K562 (cell line): ENCODE results near the gene RGS17. TPM values are rescaled to one million over a fixed set of nuclear protein-coding genes. Genes with fewer than 3 reads are reported as not detected.

ENCODE experiments used
- DNMT1 ChIP-seq: fragments of 450-650 bp; IDR thresholded peaks from 2 replicates; pipeline ENCODE4 v1.6.1; 2016; ENCODE audit warnings: antibody characterized with exemption, mild to moderate bottlenecking
- ELF1 ChIP-seq: fragments of 200-800 bp; sonication (Bioruptor generic); IDR thresholded peaks from 2 replicates; pipeline ENCODE4 v1.6.1; 2016; ENCODE audit warnings: missing genetic modification characterization, missing compliant biosample characterization
- JUN ChIP-seq, 2 experiments: sonication (generic) in 1 of 2; formaldehyde crosslinking in 1 of 2; IDR thresholded peaks; 2 replicates each; pipeline versions ENCODE4 v1.6.1 to v1.8.0; 2012 to 2022; ENCODE audit warnings: borderline replicate concordance in 2 of 2, mild to moderate bottlenecking in 2 of 2, improper control_type of control experiment in 1 of 2, low read depth in 1 of 2, low read length in 1 of 2, missing genetic modification reagents in 1 of 2
- NCOA6 ChIP-seq: fragments of 450-650 bp; IDR thresholded peaks from 2 replicates; pipeline ENCODE4 v1.6.1; 2017; ENCODE audit warnings: mild to moderate bottlenecking
- NR4A1 ChIP-seq, 2 experiments: fragments of 250-450 bp in 1 of 2; fragments of 450-650 bp in 1 of 2; sonication (Bioruptor Pico) in 1 of 2; IDR thresholded peaks; 2 replicates each; pipeline versions ENCODE4 v1.4.0 to v1.6.1; 2016 to 2020; ENCODE audit warnings: mild to moderate bottlenecking in 2 of 2, missing compliant biosample characterization in 1 of 2, missing genetic modification characterization in 1 of 2, moderate library complexity in 1 of 2
- POLR2AphosphoS2 ChIP-seq: IDR thresholded peaks from 2 replicates; pipeline ENCODE4 v1.6.1; 2012; ENCODE audit warnings: low read length, improper control_type of control experiment
- SAFB2 ChIP-seq: fragments of 200-400 bp; formaldehyde crosslinking; IDR thresholded peaks from 2 replicates; pipeline ENCODE4 v1.6.1; 2018; ENCODE audit warnings: borderline replicate concordance, low read length, low read depth, moderate library complexity; ENCODE audit not compliant: severe bottlenecking
- TCF7L2 ChIP-seq: fragments of 150-350 bp; IDR thresholded peaks from 2 replicates; pipeline ENCODE4 v1.6.1; 2016; ENCODE audit warnings: low read depth, mild to moderate bottlenecking, low read length, moderate library complexity
- ZNF124 ChIP-seq: sonication (generic); formaldehyde crosslinking; IDR thresholded peaks from 2 replicates; pipeline ENCODE4 v1.8.1; 2022; ENCODE audit warnings: missing genetic modification reagents
- ZNF57 ChIP-seq: fragments of 450-650 bp; formaldehyde crosslinking; IDR thresholded peaks from 2 replicates; pipeline ENCODE4 v1.4.0; 2020; ENCODE audit warnings: mild to moderate bottlenecking, moderate library complexity
- polyA plus RNA-seq, 8 experiments: library from polyadenylated mRNA; depleted of rRNA in 4 of 8; stranded (reverse) in 5 of 8; unstranded in 3 of 8; fragments of >200 nt; fragmentation: Nextera tagmentation in 2 of 8; fragmentation: Illumina TruSeq in 1 of 8; extraction: Ambion mirVana in 2 of 8; extraction: Trizol in 1 of 8; gene quantifications; 2 replicates each; pipeline versions ENCODE4 v1.2.1 to v1.2.3, GENCODE V29; 2011 to 2014; ENCODE audit warnings: inconsistent platforms in 1 of 8, missing spikeins in 1 of 8
- total RNA-seq, 7 experiments: library from RNA; depleted of rRNA in 6 of 7; stranded (reverse); fragments of >200 nt in 6 of 7; fragmentation: Illumina TruSeq in 2 of 7; extraction: Trizol in 2 of 7; gene quantifications; 2 replicates each; pipeline versions ENCODE4 v1.2.1 to v1.2.3, GENCODE V29; 2011 to 2021; ENCODE audit warnings: low replicate concordance in 1 of 7
- TF ChIP-seq, protein P1 (sequence below): IDR thresholded peaks from 2 replicates; pipeline ENCODE4 v1.6.1; 2011; ENCODE audit warnings: borderline replicate concordance, low read depth, mild to moderate bottlenecking, moderate library complexity, low read length; ENCODE audit not compliant: insufficient read depth, poor library complexity, severe bottlenecking
- TF ChIP-seq, protein P2 (sequence below): fragments of 450-650 bp; IDR thresholded peaks from 2 replicates; pipeline ENCODE4 v1.6.1; 2016; ENCODE audit warnings: borderline replicate concordance
- TF ChIP-seq, protein P3 (sequence below): fragments of 250-450 bp; sonication (Bioruptor Pico); IDR thresholded peaks from 2 replicates; pipeline ENCODE4 v1.5.0; 2021
- TF ChIP-seq, protein P4 (sequence below): fragments of 250-450 bp; sonication (Bioruptor Pico); IDR thresholded peaks from 2 replicates; pipeline ENCODE4 v1.4.0; 2020; ENCODE audit warnings: mild to moderate bottlenecking, moderate library complexity

The RGS17 gene
- total and polyA plus RNA-seq, 9 of the 15 experiments (the other 6 are each of a cell fraction or from before 2014, with no cell fraction given): 0.01 to 0.14 (median 0.08) TPM; not detected in 6

DNA sequence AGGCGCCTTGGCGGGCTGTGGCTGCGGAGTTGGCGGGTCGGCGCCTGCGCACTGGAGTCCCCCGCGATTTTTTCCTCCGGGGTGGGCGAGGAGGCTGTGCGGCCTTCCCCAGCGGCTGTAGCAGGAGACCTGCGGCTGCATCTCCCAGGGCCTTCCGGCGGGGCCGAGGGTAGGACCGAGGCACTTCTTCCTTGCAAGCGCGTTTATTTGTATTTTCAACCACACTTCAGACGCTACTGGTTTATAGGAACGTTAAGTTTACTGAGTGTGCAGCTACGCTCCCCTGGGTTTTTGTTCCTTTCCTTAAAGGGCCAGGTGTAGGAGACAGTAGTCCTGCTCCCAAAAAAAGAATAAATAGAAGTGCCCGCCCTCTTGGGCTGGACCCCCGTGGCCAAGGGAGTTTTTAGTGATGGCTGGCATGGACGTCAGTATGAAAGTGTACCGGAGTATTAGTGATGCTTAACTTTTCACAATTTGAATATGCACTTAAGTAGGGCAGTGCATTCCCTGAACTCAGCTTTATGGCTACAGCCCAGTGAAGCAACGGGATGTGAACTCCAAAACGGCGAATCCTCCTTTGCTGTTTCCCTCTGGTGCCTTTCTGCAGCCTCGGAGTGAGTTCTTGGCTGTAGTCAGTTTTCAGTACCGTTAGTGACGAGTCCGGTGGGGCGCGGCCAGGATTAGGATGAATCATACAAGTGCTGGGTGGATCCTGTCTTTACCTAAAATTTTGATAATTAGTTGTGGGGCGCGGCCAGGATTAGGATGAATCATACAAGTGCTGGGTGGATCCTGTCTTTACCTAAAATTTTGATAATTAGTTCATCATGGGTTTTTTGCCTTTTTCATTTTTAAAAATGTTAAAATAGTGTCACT, 147.2 kb downstream of the RGS17 start (continued):
- TF ChIP-seq, protein P1, sequence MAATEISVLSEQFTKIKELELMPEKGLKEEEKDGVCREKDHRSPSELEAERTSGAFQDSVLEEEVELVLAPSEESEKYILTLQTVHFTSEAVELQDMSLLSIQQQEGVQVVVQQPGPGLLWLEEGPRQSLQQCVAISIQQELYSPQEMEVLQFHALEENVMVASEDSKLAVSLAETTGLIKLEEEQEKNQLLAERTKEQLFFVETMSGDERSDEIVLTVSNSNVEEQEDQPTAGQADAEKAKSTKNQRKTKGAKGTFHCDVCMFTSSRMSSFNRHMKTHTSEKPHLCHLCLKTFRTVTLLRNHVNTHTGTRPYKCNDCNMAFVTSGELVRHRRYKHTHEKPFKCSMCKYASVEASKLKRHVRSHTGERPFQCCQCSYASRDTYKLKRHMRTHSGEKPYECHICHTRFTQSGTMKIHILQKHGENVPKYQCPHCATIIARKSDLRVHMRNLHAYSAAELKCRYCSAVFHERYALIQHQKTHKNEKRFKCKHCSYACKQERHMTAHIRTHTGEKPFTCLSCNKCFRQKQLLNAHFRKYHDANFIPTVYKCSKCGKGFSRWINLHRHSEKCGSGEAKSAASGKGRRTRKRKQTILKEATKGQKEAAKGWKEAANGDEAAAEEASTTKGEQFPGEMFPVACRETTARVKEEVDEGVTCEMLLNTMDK: no peak
- TF ChIP-seq, protein P2, sequence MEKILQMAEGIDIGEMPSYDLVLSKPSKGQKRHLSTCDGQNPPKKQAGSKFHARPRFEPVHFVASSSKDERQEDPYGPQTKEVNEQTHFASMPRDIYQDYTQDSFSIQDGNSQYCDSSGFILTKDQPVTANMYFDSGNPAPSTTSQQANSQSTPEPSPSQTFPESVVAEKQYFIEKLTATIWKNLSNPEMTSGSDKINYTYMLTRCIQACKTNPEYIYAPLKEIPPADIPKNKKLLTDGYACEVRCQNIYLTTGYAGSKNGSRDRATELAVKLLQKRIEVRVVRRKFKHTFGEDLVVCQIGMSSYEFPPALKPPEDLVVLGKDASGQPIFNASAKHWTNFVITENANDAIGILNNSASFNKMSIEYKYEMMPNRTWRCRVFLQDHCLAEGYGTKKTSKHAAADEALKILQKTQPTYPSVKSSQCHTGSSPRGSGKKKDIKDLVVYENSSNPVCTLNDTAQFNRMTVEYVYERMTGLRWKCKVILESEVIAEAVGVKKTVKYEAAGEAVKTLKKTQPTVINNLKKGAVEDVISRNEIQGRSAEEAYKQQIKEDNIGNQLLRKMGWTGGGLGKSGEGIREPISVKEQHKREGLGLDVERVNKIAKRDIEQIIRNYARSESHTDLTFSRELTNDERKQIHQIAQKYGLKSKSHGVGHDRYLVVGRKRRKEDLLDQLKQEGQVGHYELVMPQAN: no peak
- TF ChIP-seq ZNF124 (CRISPR knock-in tag) (no peak), DNMT1 (no peak), ELF1 (tag) (peak; percentile 3; the same call in 1 of the 2 replicates), POLR2AphosphoS2 (0 out of 2 replicates have a peak, but pooled peaks have one; percentile 33), TCF7L2 (no peak), JUN (IDR thresholded peaks at IDR 0.05; ENCODE audit: borderline replicate concordance, low read depth, low read length) (peak; percentile 60; the same call in 1 of the 2 replicates), JUN (CRISPR knock-in tag; IDR thresholded peaks at IDR 0.05; ENCODE audit: borderline replicate concordance) (no peak; the same call in 1 of the 2 replicates), ZNF57 (CRISPR knock-in tag) (no peak), NCOA6 (no peak), NR4A1 (CRISPR knock-in tag; IDR thresholded peaks at IDR 0.05) (no peak), NR4A1 (tag; IDR thresholded peaks at IDR 0.05) (no peak), SAFB2 (no peak)
- TF ChIP-seq, protein P3, sequence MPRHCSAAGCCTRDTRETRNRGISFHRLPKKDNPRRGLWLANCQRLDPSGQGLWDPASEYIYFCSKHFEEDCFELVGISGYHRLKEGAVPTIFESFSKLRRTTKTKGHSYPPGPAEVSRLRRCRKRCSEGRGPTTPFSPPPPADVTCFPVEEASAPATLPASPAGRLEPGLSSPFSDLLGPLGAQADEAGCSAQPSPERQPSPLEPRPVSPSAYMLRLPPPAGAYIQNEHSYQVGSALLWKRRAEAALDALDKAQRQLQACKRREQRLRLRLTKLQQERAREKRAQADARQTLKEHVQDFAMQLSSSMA (CRISPR knock-in tag): no peak
- TF ChIP-seq, protein P4, sequence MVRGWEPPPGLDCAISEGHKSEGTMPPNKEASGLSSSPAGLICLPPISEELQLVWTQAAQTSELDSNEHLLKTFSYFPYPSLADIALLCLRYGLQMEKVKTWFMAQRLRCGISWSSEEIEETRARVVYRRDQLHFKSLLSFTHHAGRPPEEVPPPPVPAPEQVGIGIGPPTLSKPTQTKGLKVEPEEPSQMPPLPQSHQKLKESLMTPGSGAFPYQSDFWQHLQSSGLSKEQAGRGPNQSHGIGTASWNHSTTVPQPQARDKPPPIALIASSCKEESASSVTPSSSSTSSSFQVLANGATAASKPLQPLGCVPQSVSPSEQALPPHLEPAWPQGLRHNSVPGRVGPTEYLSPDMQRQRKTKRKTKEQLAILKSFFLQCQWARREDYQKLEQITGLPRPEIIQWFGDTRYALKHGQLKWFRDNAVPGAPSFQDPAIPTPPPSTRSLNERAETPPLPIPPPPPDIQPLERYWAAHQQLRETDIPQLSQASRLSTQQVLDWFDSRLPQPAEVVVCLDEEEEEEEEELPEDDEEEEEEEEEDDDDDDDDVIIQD: no peak
